Gastroesophageal sphincter (tissue), 3 donors: Measurements from ENCODE around the gene PTK6.

Experiments used
- CTCF ChIP-seq, 4 experiments: fragments of 200-600 bp in 2 of 4; fragments of 450-650 bp in 2 of 4; sonication (generic) in 1 of 4; IDR thresholded peaks; one replicate each; pipeline ENCODE4 v1.5.1; 2017 to 2019; ENCODE audit warnings: antibody characterized with exemption in 4 of 4, mild to moderate bottlenecking in 2 of 4, moderate library complexity in 2 of 4
- EP300 ChIP-seq: sonication (generic); formaldehyde crosslinking; IDR thresholded peaks from one replicate; pipeline ENCODE4 v1.6.1; 2017; ENCODE audit warnings: antibody characterized with exemption, mild to moderate bottlenecking

DNA sequence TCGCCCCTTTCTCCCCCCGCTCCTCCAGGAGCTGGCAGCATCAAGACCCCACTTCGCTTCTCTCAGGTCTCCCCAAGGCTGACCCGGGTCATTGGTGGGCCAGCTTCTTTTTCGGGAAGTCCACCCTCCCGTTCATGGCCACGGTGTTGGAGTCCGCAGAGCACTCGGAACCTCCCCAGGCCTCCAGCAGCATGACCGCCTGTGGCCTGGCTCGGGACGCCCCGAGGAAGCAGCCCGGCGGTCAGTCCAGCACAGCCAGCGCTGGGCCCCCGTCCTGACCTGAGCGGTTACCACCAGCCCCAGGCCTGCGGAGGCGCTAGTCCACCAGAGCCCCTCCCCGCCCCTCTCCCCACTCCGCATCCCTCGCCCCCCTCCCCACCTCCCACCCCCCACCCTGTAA is 15.6 kb downstream of the PTK6 start:
- TF ChIP-seq CTCF (IDR thresholded peaks at IDR 0.05) (no peak), EP300 (no peak)
